Measurements from ENCODE around the gene NUP54.

Gene NUP54

GRCh38 chr4:76067652-76068286 lies 80.4 kb downstream of the NUP54 start:
- peak; percentile 89 for TF ChIP-seq CTCF (conservative IDR thresholded peaks at IDR 0.05; ENCODE audit: control insufficient read depth, insufficient read depth, low read depth, low read length)
- DNase-seq (ENCODE audit: low read depth) = peak; percentile 79
- no peak overlapping the region for H3K4me3 ChIP-seq (ENCODE audit: control insufficient read depth, low read depth, low read length)

- H3K4me3 ChIP-seq (ENCODE audit: control insufficient read depth, low read depth, low read length) = no peak overlapping the region
- DNase-seq (ENCODE audit: low read depth) = no peak
- TF ChIP-seq CTCF (conservative IDR thresholded peaks at IDR 0.05; ENCODE audit: control insufficient read depth, insufficient read depth, low read depth, low read length) = no peak
Measured at GRCh38 chr4:76066546-76066945, 81.7 kb downstream of the NUP54 start.
